GM19240 (cell line): ENCODE results near the gene NIFK.
"Not testable (repeated sequence)": the region's sequence is repeated elsewhere in the genome, so short reads cannot be mapped to it uniquely, and the experiment has no call there.

ENCODE experiments used
- DNase-seq: peaks from one replicate; pipeline ENCODE4 v3.0.0; 2011; ENCODE audit warnings: low spot score; ENCODE audit not compliant: insufficient read length

Gene NIFK

GRCh38 chr2:121734544-121734943 is 2.1 kb downstream of the NIFK start:
- not testable (repeated sequence) for DNase-seq

- DNase-seq = no peak
Observed at GRCh38 chr2:121731366-121731765, 5.3 kb downstream of the NIFK start.

- no peak for DNase-seq
Observed at GRCh38 chr2:121727950-121728349, 8.7 kb downstream of the NIFK start.

- no peak for DNase-seq
Observed at GRCh38 chr2:121727332-121727731, 9.3 kb downstream of the NIFK start.

- no peak for DNase-seq
Observed at GRCh38 chr2:121723316-121723715, 13.4 kb downstream of the NIFK start.

GRCh38 chr2:121722479-121722878 is 14.2 kb downstream of the NIFK start:
- no peak for DNase-seq

- no peak for DNase-seq
Observed at GRCh38 chr2:121721926-121722325, 14.7 kb downstream of the NIFK start.

GRCh38 chr2:121717529-121717928 is 19.1 kb downstream of the NIFK start:
- no peak for DNase-seq

- no peak for DNase-seq
Observed at GRCh38 chr2:121716126-121716525, 20.5 kb downstream of the NIFK start.

GRCh38 chr2:121711481-121711880 is 25.2 kb downstream of the NIFK start:
- DNase-seq = not testable (repeated sequence)

- DNase-seq = no peak
Observed at GRCh38 chr2:121710470-121711170, 26.1 kb downstream of the NIFK start.

- DNase-seq = no peak
Observed at GRCh38 chr2:121709776-121710469, 26.8 kb downstream of the NIFK start.

- DNase-seq = no peak
Observed at GRCh38 chr2:121707920-121708361, 28.7 kb downstream of the NIFK start.

GRCh38 chr2:121707344-121707919 is 29.2 kb downstream of the NIFK start:
- no peak for DNase-seq

- no peak for DNase-seq
Observed at GRCh38 chr2:121705958-121706357, 30.7 kb downstream of the NIFK start.

- no peak for DNase-seq
Observed at GRCh38 chr2:121705390-121705789, 31.3 kb downstream of the NIFK start.

GRCh38 chr2:121701761-121702160 is 34.9 kb downstream of the NIFK start:
- not testable (repeated sequence) for DNase-seq

- DNase-seq = peak; percentile 74
Observed at GRCh38 chr2:121699421-121700333, 37.0 kb downstream of the NIFK start.

- no peak for DNase-seq
Observed at GRCh38 chr2:121698318-121698930, 38.3 kb downstream of the NIFK start.

GRCh38 chr2:121697108-121697631 is 39.5 kb downstream of the NIFK start:
- no peak for DNase-seq

GRCh38 chr2:121696410-121696930 is 40.2 kb downstream of the NIFK start:
- no peak for DNase-seq
